CD4-positive, alpha-beta T cell (primary cell): ENCODE measurements around the gene SDK2. TPM values are rescaled to one million over a fixed set of nuclear protein-coding genes. Genes with fewer than 3 reads are reported as not detected.
"Not testable (repeated sequence)": the region's sequence is repeated elsewhere in the genome, so short reads cannot be mapped to it uniquely, and the experiment has no call there.

ENCODE experiments used
- ATAC-seq: fragments of 200-7000 bp; cut with Tn5 transposase; one replicate; pipeline ENCODE4 v1.10.0; 2022; ENCODE audit warnings: mild to moderate bottlenecking; ENCODE audit not compliant: poor library complexity
- CTCF ChIA-PET: fragments of 350-600 bp; sonication (Branson Sonifier 250); formaldehyde crosslinking; loops from one replicate; lab custom pipeline; 2021; ENCODE audit warnings: antibody characterized with exemption, inconsistent platforms; lab: Charles Lee
- POLR2A ChIA-PET: fragments of 350-600 bp; sonication (Branson Sonifier 250); formaldehyde crosslinking; loops from one replicate; lab custom pipeline; 2021; ENCODE audit warnings: antibody characterized with exemption, inconsistent platforms; lab: Charles Lee
- DNase-seq, 14 experiments: peaks; one replicate each; pipeline ENCODE4 v3.0.0-alpha.2; 2013 to 2020; ENCODE audit warnings: mixed read lengths in 2 of 14
- H3K27ac ChIP-seq, 2 donors: one replicate each; pipeline versions ENCODE4 v1.5.1 to v1.7.0; 2013; ENCODE audit warnings: low read length in 2 of 2, low read depth in 1 of 2, mild to moderate bottlenecking in 1 of 2
- H3K27me3 ChIP-seq, 2 experiments: 1 replicate in 1 of 2; 2 replicates in 1 of 2; pipeline versions ENCODE4 v1.6.1 to v1.7.0; 2013; ENCODE audit warnings: low read length in 2 of 2, control low read depth in 1 of 2, mild to moderate bottlenecking in 1 of 2, moderate library complexity in 1 of 2; ENCODE audit not compliant: insufficient read depth in 2 of 2, control insufficient read depth in 1 of 2
- H3K36me3 ChIP-seq: one replicate; pipeline ENCODE4 v1.6.1; 2013; ENCODE audit warnings: low read length, control low read depth; ENCODE audit not compliant: insufficient read depth
- H3K4me1 ChIP-seq: one replicate; pipeline ENCODE4 v1.6.1; 2013; ENCODE audit warnings: low read length, control low read depth; ENCODE audit not compliant: insufficient read depth
- H3K4me3 ChIP-seq: one replicate; pipeline ENCODE4 v1.5.1; 2013; ENCODE audit warnings: mild to moderate bottlenecking, low read length, moderate library complexity
- H3K9me3 ChIP-seq, 2 experiments: 1 replicate in 1 of 2; 2 replicates in 1 of 2; pipeline versions ENCODE4 v1.6.1 to v1.7.0; 2013; ENCODE audit warnings: low read length in 2 of 2, mild to moderate bottlenecking in 2 of 2, control low read depth in 1 of 2, moderate library complexity in 1 of 2; ENCODE audit not compliant: control insufficient read depth in 1 of 2, insufficient read depth in 1 of 2
- H3K27ac Mint-ChIP-seq: one replicate; pipeline ENCODE4 v1.8.0; 2020; ENCODE audit warnings: mixed read lengths
- H3K27me3 Mint-ChIP-seq: one replicate; pipeline ENCODE4 v1.8.0; 2021; ENCODE audit warnings: mixed read lengths
- H3K36me3 Mint-ChIP-seq: one replicate; pipeline ENCODE4 v1.8.0; 2021; ENCODE audit warnings: low read depth, mixed read lengths
- H3K4me1 Mint-ChIP-seq: one replicate; pipeline ENCODE4 v1.8.0; 2021; ENCODE audit warnings: low read depth, mixed read lengths
- H3K4me3 Mint-ChIP-seq: one replicate; pipeline ENCODE4 v1.8.0; 2020; ENCODE audit warnings: mild to moderate bottlenecking, mixed read lengths
- H3K9me3 Mint-ChIP-seq: one replicate; pipeline ENCODE4 v1.8.0; 2020; ENCODE audit warnings: mixed read lengths
- CTCF ChIP-seq: fragments of 200-600 bp; IDR thresholded peaks from one replicate; pipeline ENCODE4 v1.8.0; 2022; ENCODE audit warnings: antibody characterized with exemption, mild to moderate bottlenecking
- intact Hi-C, 2 experiments: fragments of 100-400 bp; cut with DNase I in 1 of 2; cut with micrococcal nuclease in 1 of 2; formaldehyde crosslinking; loops; one replicate each; pipeline versions ENCODE4 v1.15.1 to v1.9.0; 2023 to 2025; cut with DNase I, micrococcal nuclease
- total RNA-seq, 174 experiments: library from RNA in 2 of 174; stranded (reverse) in 2 of 174; gene quantifications; one replicate each; pipeline ENCODE4 v1.2.3 and lab custom pipeline; 2021 to 2026

The SDK2 gene
- total RNA-seq, 2 experiments from 2014 or later, result 8.1 to 8.2 TPM

GRCh38 chr17:73474370-73474988, 169.8 kb downstream of the SDK2 start:
- CTCF ChIA-PET, result no interaction called here
- Histone ChIP-seq H3K36me3 (no peaks in the 10 kb centered on the region), H3K9me3 (peaks cover 0 to 4% of the 10 kb centered on the region in 2 experiments), H3K27ac (no peak overlapping the region), H3K4me1 (no peaks in the 10 kb centered on the region), H3K27me3 (no peaks in the 10 kb centered on the region), H3K4me3 (no peak overlapping the region)
- DNase-seq (peak in 6 of 14 experiments; percentile 3 to 43 (median 20)), ATAC-seq (no peak)
- POLR2A ChIA-PET, result interaction anchor here (0.7 kb wide), 1 partner anchor 503 kb away, joined by 3 read pairs; no protein-coding TSS in a partner anchor
- Mint-ChIP-seq H3K4me3 (no peak overlapping the region), H3K4me1 (no peaks in the 10 kb centered on the region), H3K27me3 (no peaks in the 10 kb centered on the region), H3K27ac (no peak overlapping the region), H3K36me3 (peaks cover 4% of the 10 kb centered on the region), H3K9me3 (no peaks in the 10 kb centered on the region)
- no peak for TF ChIP-seq CTCF
- intact Hi-C loops, result no loop called here

GRCh38 chr17:73472715-73473114, 171.5 kb downstream of the SDK2 start:
- POLR2A ChIA-PET, H3K4me3 Mint-ChIP-seq: not testable (repeated sequence)

GRCh38 chr17:73471924-73472323, 172.3 kb downstream of the SDK2 start:
- H3K27me3 ChIP-seq, result no peaks in the 10 kb centered on the region
- H3K36me3 ChIP-seq, result no peaks in the 10 kb centered on the region
- no peak for TF ChIP-seq CTCF
- Mint-ChIP-seq H3K4me1 (no peaks in the 10 kb centered on the region), H3K9me3 (no peaks in the 10 kb centered on the region), H3K36me3 (peaks cover 4% of the 10 kb centered on the region), H3K27me3 (no peaks in the 10 kb centered on the region), H3K27ac (no peak overlapping the region), H3K4me3 (no peak overlapping the region)
- POLR2A ChIA-PET, result interaction anchor here (0.7 kb wide), 1 partner anchor 206 kb away, joined by 3 read pairs; no protein-coding TSS in a partner anchor
- no peak for DNase-seq
- CTCF ChIA-PET, result no interaction called here
- no peaks in the 10 kb centered on the region for H3K4me1 ChIP-seq
- intact Hi-C loops, result no loop called here
- H3K4me3 ChIP-seq, result no peak overlapping the region
- no peak for ATAC-seq
- no peak overlapping the region for H3K27ac ChIP-seq
- H3K9me3 ChIP-seq, result peaks cover 0 to 4% of the 10 kb centered on the region in 2 experiments

More at GRCh38 chr17:73472715-73473114, 171.5 kb downstream of the SDK2 start:
- H3K36me3 ChIP-seq, H3K36me3 Mint-ChIP-seq, H3K27ac Mint-ChIP-seq, H3K27ac ChIP-seq, intact Hi-C loops, H3K4me1 Mint-ChIP-seq, ATAC-seq, H3K27me3 Mint-ChIP-seq, CTCF ChIA-PET, H3K4me1 ChIP-seq, DNase-seq, H3K9me3 Mint-ChIP-seq, H3K27me3 ChIP-seq, H3K9me3 ChIP-seq, H3K4me3 ChIP-seq: not testable (repeated sequence)
